HEK293 (cell line): ENCODE measurements around the gene PHF13.

ENCODE experiments used
- CTCF ChIP-seq: fragments of 450-650 bp; formaldehyde crosslinking; IDR thresholded peaks from 2 replicates; pipeline ENCODE4 v1.5.1; 2016; ENCODE audit warnings: missing biosample characterization, missing genetic modification characterization
- ZBTB48 ChIP-seq: fragments of 450-650 bp; formaldehyde crosslinking; IDR thresholded peaks from 2 replicates; pipeline ENCODE4 v1.5.1; 2016; ENCODE audit warnings: missing biosample characterization, missing genetic modification characterization
- ZNF768 ChIP-seq: fragments of 450-650 bp; formaldehyde crosslinking; IDR thresholded peaks from 2 replicates; pipeline ENCODE4 v1.5.1; 2018; ENCODE audit warnings: missing biosample characterization, mild to moderate bottlenecking, missing genetic modification characterization
- ZSCAN23 ChIP-seq: fragments of 450-650 bp; formaldehyde crosslinking; IDR thresholded peaks from 2 replicates; pipeline ENCODE4 v1.5.1; 2016; ENCODE audit warnings: missing biosample characterization, missing genetic modification characterization

DNA sequence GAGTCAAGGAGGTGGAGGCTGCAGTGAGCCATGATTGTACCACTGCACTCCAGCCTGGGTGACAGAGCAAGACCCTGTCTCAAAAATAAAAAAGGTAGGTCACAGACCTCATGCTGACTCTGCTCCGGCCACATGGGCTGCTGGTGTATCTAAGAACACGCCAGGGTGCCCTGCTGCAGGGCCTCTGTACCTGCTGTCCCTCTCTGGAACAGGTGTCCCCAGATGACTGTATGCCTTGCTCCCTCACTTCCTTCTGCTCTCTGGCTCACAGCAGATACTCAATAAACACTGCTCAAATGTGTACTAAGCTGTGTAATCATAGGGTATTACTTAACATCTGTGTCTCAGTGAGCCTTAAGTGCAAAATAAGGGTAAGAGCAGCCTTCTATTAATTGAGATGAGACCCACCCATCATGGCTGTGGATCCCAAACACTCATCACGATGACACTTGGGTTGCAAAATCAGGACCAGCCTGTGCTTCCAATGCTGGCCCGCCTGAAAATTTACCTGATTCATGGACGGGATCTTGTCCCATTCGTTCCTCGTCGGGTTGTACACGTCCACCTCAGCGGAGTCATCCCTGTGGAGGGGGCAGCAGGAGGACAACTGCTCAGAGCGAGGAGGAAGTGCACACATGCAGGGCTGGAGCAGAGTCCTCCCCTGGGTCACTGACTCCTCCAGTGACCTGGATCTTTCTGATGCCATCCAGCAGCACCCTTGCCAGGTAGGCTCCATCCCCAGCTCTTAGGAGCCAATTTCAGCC, 18.4 kb upstream of the PHF13 start:
- TF ChIP-seq CTCF (no peak), ZNF768 (no peak), ZBTB48 (no peak), ZSCAN23 (tag by site-specific recombination) (no peak)
